Measurements from ENCODE around the gene RASA3. TPM values are rescaled to one million over a fixed set of nuclear protein-coding genes. Genes with fewer than 3 reads are reported as not detected.

The RASA3 gene
- polyA plus RNA-seq, 3 donors, result 9.0 to 32.6 (median 16.6) TPM

DNA sequence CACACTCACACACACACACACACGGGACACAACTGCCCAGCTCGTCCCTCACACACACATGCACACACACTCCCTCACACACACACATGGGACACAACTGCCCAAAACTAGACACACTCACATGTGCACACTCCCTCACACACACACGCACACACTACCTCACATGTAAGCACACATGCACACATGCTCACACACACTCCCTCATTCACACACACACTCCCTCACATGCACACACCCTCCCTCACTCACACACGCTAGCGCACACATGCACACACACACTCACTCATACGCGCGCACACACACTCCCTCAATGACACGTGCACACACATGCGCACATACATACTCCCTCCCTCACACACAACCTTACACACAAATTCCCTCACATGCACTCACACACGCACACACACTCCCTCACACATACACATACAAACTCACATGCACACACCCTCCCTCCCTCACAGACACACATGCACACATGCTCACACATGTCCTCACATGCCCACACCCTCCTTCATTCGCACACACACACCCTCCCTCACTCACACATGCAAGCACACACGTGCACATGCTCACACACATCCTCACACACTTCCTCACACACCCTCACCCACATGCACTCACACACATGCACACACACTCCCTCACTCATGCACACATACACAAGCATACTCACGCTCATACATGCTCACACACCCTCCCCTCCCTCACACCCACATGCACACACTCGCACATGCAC lies 9.0 kb upstream of the RASA3 start:
- TF ChIP-seq CTCF (IDR thresholded peaks at IDR 0.05), result no peak
- intact Hi-C loops (cut with micrococcal nuclease), result no loop called here
- no peak overlapping the region for H3K27ac ChIP-seq (ENCODE audit: low read depth in 1 of 2, low read length in 2 of 2)

DNA sequence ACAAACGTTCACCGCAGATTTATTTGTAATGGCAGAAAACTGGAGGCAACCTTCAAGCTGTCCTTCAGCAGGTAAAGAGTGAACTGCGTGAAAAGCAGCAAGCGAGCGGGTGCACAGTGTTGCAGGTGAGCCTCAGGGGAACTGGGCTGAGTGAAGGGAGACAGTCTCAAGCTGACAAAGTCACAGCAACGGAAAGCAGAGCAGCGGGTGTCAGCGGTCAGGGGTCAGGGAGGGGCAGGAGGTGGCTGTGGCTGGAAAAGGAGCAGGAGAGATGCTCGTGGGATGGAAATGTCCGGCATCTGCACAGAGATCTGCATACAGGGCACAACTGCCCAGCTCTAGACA lies 8.5 kb upstream of the RASA3 start:
- 33% methylated on average over 6 of the region's 10 CpGs for WGBS (ENCODE audit: insufficient coverage)
- DNase-seq, result no peak
- no peak for TF ChIP-seq CTCF (IDR thresholded peaks at IDR 0.05)
- Mint-ChIP-seq H3K27ac (no peak overlapping the region), H3K4me3 (no peak overlapping the region), H3K36me3 (no peaks in the 10 kb centered on the region), H3K27me3 (ENCODE audit: low read depth in 3 of 3) (peaks cover 7 to 25% (median 9%) of the 10 kb centered on the region in 3 donors), H3K4me1 (peaks cover 10% of the 10 kb centered on the region), H3K9me3 (peaks cover 0 to 3% (median 0%) of the 10 kb centered on the region in 7 donors)
- H3K27me3 ChIP-seq (ENCODE audit: control insufficient read depth in 2 of 2, insufficient read depth in 2 of 2, low read length in 2 of 2), result peaks cover 0 to 16% of the 10 kb centered on the region in 2 donors
- H3K36me3 ChIP-seq (replicated peaks in 1 of 2; ENCODE audit: control insufficient read depth in 1 of 2, insufficient read depth in 2 of 2, low read length in 2 of 2), result no peaks in the 10 kb centered on the region
- H4K20me1 ChIP-seq (ENCODE audit: insufficient read depth, low read length), result no peaks in the 10 kb centered on the region
- no peak overlapping the region for H3K4me3 ChIP-seq (replicated peaks in 1 of 3; ENCODE audit: low read depth in 2 of 3, low read length in 3 of 3)
- peaks cover 39 to 45% of the 10 kb centered on the region in 2 donors for H3K4me1 ChIP-seq (ENCODE audit: control insufficient read depth in 1 of 2, insufficient read depth in 2 of 2, low read length in 2 of 2)
- no peaks in the 10 kb centered on the region for H3K79me2 ChIP-seq (ENCODE audit: insufficient read depth, low read length)
- H3K4me2 ChIP-seq (replicated peaks; ENCODE audit: extremely low read depth, low read length, poor library complexity, severe bottlenecking), result no peak overlapping the region
- no peak overlapping the region for H2AFZ ChIP-seq (ENCODE audit: insufficient read depth, low read depth, low read length, poor library complexity, severe bottlenecking)
- H3K9me3 ChIP-seq (replicated peaks in 1 of 2; ENCODE audit: control insufficient read depth in 1 of 2, insufficient read depth in 1 of 2, low read length in 2 of 2), result no peaks in the 10 kb centered on the region
- intact Hi-C loops (cut with micrococcal nuclease), result no loop called here
- no peak overlapping the region for H3K9ac ChIP-seq (ENCODE audit: insufficient read depth, low read length, poor library complexity, severe bottlenecking)
- no peak overlapping the region for H3K27ac ChIP-seq (ENCODE audit: low read depth in 1 of 2, low read length in 2 of 2)

More for the DNA sequence above, 9.0 kb upstream of the RASA3 start:
- no peaks in the 10 kb centered on the region for H4K20me1 ChIP-seq (ENCODE audit: insufficient read depth, low read length)
- peaks cover 39 to 45% of the 10 kb centered on the region in 2 donors for H3K4me1 ChIP-seq (ENCODE audit: control insufficient read depth in 1 of 2, insufficient read depth in 2 of 2, low read length in 2 of 2)
- H3K36me3 Mint-ChIP-seq, result no peaks in the 10 kb centered on the region
- H3K4me3 Mint-ChIP-seq, result no peak overlapping the region
- peaks cover 0 to 5% (median 0%) of the 10 kb centered on the region in 7 donors for H3K9me3 Mint-ChIP-seq
- peaks cover 0 to 16% of the 10 kb centered on the region in 2 donors for H3K27me3 ChIP-seq (ENCODE audit: control insufficient read depth in 2 of 2, insufficient read depth in 2 of 2, low read length in 2 of 2)
- H3K4me1 Mint-ChIP-seq, result peaks cover 10% of the 10 kb centered on the region
- H3K9me3 ChIP-seq (replicated peaks in 1 of 2; ENCODE audit: control insufficient read depth in 1 of 2, insufficient read depth in 1 of 2, low read length in 2 of 2), result no peaks in the 10 kb centered on the region
- 91% methylated on average over 15 of the region's 15 CpGs for WGBS (ENCODE audit: insufficient coverage)
- no peak overlapping the region for H3K4me2 ChIP-seq (replicated peaks; ENCODE audit: extremely low read depth, low read length, poor library complexity, severe bottlenecking)
- H3K4me3 ChIP-seq (replicated peaks in 1 of 3; ENCODE audit: low read depth in 2 of 3, low read length in 3 of 3), result no peak overlapping the region
- no peak overlapping the region for H3K27ac Mint-ChIP-seq
- peaks cover 11 to 23% (median 12%) of the 10 kb centered on the region in 3 donors for H3K27me3 Mint-ChIP-seq (ENCODE audit: low read depth in 3 of 3)
- DNase-seq, result no peak
- no peak overlapping the region for H2AFZ ChIP-seq (ENCODE audit: insufficient read depth, low read depth, low read length, poor library complexity, severe bottlenecking)
- H3K79me2 ChIP-seq (ENCODE audit: insufficient read depth, low read length), result no peaks in the 10 kb centered on the region
- H3K36me3 ChIP-seq (replicated peaks in 1 of 2; ENCODE audit: control insufficient read depth in 1 of 2, insufficient read depth in 2 of 2, low read length in 2 of 2), result no peaks in the 10 kb centered on the region
- H3K9ac ChIP-seq (ENCODE audit: insufficient read depth, low read length, poor library complexity, severe bottlenecking), result no peak overlapping the region
